Mucosa of descending colon (tissue), 3 donors: ENCODE data around the gene ABI1. TPM values are rescaled to one million over a fixed set of nuclear protein-coding genes. Genes with fewer than 3 reads are reported as not detected.

Experiments
- ATAC-seq: fragments of 200-7000 bp; cut with Tn5 transposase; one replicate; pipeline ENCODE4 v1.9.1; 2020; ENCODE audit warnings: mild to moderate bottlenecking, moderate library complexity
- DNase-seq, 3 donors: peaks; one replicate each; pipeline ENCODE4 v3.0.0-alpha.2; 2020
- H3K36me3 ChIP-seq: fragments of 200-600 bp; one replicate; pipeline ENCODE4 v1.8.0; 2021; ENCODE audit warnings: low read depth, mild to moderate bottlenecking
- H3K4me1 ChIP-seq: fragments of 200-600 bp; one replicate; pipeline ENCODE4 v1.8.0; 2021; ENCODE audit warnings: low read depth, mild to moderate bottlenecking
- H3K4me3 ChIP-seq: fragments of 200-600 bp; one replicate; pipeline ENCODE4 v1.8.0; 2021; ENCODE audit warnings: mild to moderate bottlenecking
- H3K9me3 ChIP-seq: fragments of 200-600 bp; one replicate; pipeline ENCODE4 v1.8.0; 2021; ENCODE audit warnings: mild to moderate bottlenecking
- intact Hi-C, 2 donors: fragments of 100-400 bp; cut with DNase I in 1 of 2; cut with micrococcal nuclease in 1 of 2; formaldehyde crosslinking; loops; one replicate each; pipeline versions ENCODE4 v1.11.0 to v1.11.1; 2022; cut with DNase I, micrococcal nuclease
- total RNA-seq, 3 donors: library from RNA; stranded (reverse); fragmentation: NEBNext Ultra II Directional in 2 of 3; extraction: Animal tissue kit (Norgen Biotek cat#: 25700) in 2 of 3; gene quantifications; one replicate each; pipeline versions ENCODE4 v1.2.1 to v1.2.4, GENCODE V29; 2021 to 2023
- TF ChIP-seq, protein P1 (sequence below): fragments of 200-600 bp; IDR thresholded peaks from one replicate; pipeline ENCODE4 v1.8.0; 2022; ENCODE audit warnings: antibody characterized with exemption, mild to moderate bottlenecking
- donor health status: DM: no; HTN: no; CAD: no; lungs with moderate emphysema.
- donor health status: DM: no; HTN: no; CAD: no.
- donor health status: DM: no; HTN: yes; CAD: no.

Gene ABI1
- total RNA-seq, 3 donors from 2014 or later = 54.0 to 63.5 (median 62.4) TPM

DNA sequence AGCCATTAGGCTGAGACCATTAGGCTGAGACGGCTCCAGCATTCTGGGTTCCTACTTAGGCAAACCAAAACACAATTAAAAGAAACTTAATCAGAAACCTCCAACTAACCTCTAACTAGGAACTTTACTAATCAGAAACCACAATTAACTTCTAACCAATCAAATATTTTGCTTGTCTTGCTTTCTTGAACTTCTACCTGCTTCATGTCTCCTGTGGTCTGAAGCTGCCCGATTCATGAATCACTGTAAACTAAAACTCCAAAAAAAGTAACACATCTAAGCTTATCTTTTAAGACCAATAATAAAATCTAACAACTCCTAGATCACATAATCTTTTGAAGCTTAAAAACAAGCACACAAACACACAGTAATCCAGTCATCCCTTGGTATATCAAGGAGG, 87.1 kb downstream of the ABI1 start:
- ATAC-seq (no peak), DNase-seq (no peak)
- Histone ChIP-seq H3K4me3 (no peak overlapping the region), H3K4me1 (no peaks in the 10 kb centered on the region), H3K36me3 (no peaks in the 10 kb centered on the region), H3K9me3 (no peaks in the 10 kb centered on the region)
- TF ChIP-seq, protein P1, sequence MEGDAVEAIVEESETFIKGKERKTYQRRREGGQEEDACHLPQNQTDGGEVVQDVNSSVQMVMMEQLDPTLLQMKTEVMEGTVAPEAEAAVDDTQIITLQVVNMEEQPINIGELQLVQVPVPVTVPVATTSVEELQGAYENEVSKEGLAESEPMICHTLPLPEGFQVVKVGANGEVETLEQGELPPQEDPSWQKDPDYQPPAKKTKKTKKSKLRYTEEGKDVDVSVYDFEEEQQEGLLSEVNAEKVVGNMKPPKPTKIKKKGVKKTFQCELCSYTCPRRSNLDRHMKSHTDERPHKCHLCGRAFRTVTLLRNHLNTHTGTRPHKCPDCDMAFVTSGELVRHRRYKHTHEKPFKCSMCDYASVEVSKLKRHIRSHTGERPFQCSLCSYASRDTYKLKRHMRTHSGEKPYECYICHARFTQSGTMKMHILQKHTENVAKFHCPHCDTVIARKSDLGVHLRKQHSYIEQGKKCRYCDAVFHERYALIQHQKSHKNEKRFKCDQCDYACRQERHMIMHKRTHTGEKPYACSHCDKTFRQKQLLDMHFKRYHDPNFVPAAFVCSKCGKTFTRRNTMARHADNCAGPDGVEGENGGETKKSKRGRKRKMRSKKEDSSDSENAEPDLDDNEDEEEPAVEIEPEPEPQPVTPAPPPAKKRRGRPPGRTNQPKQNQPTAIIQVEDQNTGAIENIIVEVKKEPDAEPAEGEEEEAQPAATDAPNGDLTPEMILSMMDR = no peak
- intact Hi-C loops = no loop called here

DNA sequence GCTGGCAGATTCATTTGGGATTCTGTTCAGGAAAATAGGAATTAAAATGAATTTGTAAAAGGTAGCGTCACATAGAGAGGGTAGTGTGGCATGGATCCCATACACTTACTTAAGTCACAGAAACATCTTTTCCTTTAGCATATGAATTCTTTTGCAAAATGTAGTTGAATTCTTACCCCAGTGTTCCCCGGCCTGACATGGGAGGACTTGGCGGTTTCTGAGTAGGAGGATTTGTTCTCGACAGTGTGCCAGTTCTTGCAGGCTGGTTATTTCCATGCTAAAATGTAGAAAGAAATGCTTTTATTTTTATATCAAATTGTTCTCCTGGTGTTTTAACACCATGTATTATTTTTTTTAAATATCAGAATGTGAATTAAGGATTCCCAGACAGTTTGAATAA, 90.7 kb downstream of the ABI1 start:
- DNase-seq (no peak), ATAC-seq (no peak)
- no peak overlapping the region for H3K4me3 ChIP-seq
- H3K4me1 ChIP-seq = no peaks in the 10 kb centered on the region
- TF ChIP-seq, protein P1 = no peak
- H3K9me3 ChIP-seq = no peaks in the 10 kb centered on the region
- no peaks in the 10 kb centered on the region for H3K36me3 ChIP-seq
- intact Hi-C loops = no loop called here

DNA sequence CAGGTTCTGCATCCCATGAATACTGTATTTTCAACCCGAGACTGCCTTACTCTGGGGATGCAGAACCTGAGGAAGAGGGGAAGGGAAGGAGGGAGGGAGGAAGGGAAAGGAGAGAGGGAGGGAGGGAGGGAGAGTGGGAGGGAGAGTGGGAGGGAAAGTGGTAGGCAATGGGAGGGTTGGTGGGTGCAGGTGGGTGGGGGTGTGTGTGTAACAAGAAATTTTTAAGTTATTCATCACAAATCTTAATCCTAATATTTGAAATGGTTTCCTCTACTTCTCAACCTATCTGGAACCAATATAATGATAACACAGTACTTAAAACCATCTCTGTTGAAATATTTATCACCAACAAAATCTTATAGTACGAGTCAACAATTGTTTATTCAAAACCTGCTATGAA, 95.2 kb downstream of the ABI1 start:
- Histone ChIP-seq H3K4me1 (no peaks in the 10 kb centered on the region), H3K4me3 (no peak overlapping the region), H3K9me3 (no peaks in the 10 kb centered on the region), H3K36me3 (no peaks in the 10 kb centered on the region)
- ATAC-seq (no peak), DNase-seq (no peak)
- TF ChIP-seq, protein P1 = no peak
- intact Hi-C loops = no loop called here

DNA sequence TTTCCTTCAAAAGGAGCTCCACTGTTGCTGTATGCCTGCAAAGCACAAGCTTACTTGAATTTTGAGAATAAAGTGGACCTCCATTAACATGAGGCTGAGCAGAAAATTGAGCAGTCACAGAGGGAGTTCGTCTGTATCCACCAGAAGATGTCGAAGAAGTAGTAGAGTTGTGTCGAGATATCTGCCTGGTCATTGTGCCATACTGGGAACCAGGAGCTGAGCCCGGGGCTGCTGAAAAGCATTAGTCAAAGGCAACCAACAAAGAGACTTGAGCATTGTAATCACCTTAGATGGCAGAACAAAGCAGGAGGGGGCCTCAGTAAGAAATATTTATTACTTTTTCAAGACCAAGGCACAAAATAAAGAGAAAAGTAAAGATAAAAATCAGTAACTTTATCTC, 101.8 kb downstream of the ABI1 start:
- intact Hi-C loops = no loop called here
- ATAC-seq (no peak), DNase-seq (no peak)
- no peak overlapping the region for H3K4me3 ChIP-seq
- H3K36me3 ChIP-seq = no peaks in the 10 kb centered on the region
- no peaks in the 10 kb centered on the region for H3K4me1 ChIP-seq
- no peaks in the 10 kb centered on the region for H3K9me3 ChIP-seq
- TF ChIP-seq, protein P1 = no peak

DNA sequence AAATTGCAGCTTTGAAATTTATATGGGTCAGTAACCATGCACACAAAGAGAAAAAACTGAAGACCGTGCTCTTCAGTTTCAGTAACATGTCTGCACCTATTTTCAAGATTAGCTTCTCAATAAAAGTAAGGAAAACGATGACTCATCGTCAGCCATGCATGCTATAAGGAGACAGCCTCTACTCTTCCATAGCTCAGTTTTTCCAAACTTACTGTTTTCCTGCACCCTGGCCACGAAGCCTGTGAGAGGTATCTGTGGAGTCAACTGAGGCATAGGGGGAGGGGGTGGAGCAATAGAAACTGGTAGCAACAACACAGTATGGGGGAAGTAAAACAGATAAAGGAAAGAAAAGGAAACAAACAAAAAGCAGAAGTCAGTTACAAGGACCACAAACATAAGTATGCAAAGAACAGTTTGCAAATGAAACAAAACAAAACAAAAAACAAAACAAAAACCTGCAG, 105.3 kb downstream of the ABI1 start:
- Histone ChIP-seq H3K9me3 (no peaks in the 10 kb centered on the region), H3K4me3 (no peak overlapping the region), H3K4me1 (no peaks in the 10 kb centered on the region), H3K36me3 (no peaks in the 10 kb centered on the region)
- DNase-seq (no peak), ATAC-seq (peak; percentile 32)
- TF ChIP-seq, protein P1 = no peak
- intact Hi-C loops = no loop called here

DNA sequence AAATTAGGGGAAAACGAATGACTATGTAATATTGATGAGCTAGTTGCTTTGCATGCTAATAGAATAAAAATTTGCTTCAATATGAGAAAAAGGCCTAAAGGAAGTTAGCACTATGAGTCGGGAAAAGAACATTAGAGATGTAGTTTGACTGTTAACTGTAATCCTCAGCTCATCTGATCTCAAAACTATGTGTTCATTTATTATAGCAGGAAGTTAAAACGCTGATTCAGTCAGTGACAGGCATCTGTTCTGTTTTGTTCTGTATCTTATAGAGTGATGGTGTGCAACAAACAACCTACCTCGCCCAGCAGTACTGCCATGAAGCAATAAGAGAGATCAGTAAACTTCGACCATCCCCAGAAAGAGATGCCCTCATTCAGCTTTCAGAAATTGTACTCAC, 114.7 kb downstream of the ABI1 start:
- Histone ChIP-seq H3K4me1 (no peaks in the 10 kb centered on the region), H3K36me3 (peaks cover 14% of the 10 kb centered on the region), H3K4me3 (no peak overlapping the region), H3K9me3 (no peaks in the 10 kb centered on the region)
- ATAC-seq = no peak
- no peak for DNase-seq
- TF ChIP-seq, protein P1 = no peak
- intact Hi-C loops = no loop called here
